A549 (cell line): ENCODE data around the gene SLC9A2. TPM values are rescaled to one million over a fixed set of nuclear protein-coding genes. Genes with fewer than 3 reads are reported as not detected.
A peak's percentile ranks its signal among the peaks of the same experiment; 100 is the strongest.

ENCODE experiments used
- ATAC-seq, 2 experiments: fragments of 200-7000 bp in 1 of 2; fragments of >200 bp in 1 of 2; cut with Nextera tagmentation in 1 of 2; cut with Tn5 transposase in 1 of 2; 3 replicates each; pipeline versions ENCODE4 v1.8.0 to v1.9.1; 2018 to 2020; ENCODE audit warnings: mild to moderate bottlenecking in 1 of 2, moderate library complexity in 1 of 2
- CTCF ChIA-PET: fragments of 300-600 bp; sonication (Branson Sonifier 250); formaldehyde crosslinking; extraction: SDS; loops from one replicate; lab custom pipeline; 2021; ENCODE audit warnings: antibody characterized with exemption, inconsistent platforms; lab: Yijun Ruan, JAX
- POLR2A ChIA-PET: fragments of 350-600 bp; formaldehyde crosslinking; extraction: SDS; loops from one replicate; lab custom pipeline; 2021; ENCODE audit warnings: antibody characterized with exemption, inconsistent platforms; lab: Yijun Ruan, JAX
- DNase-seq, 2 experiments: peaks; one replicate each; pipeline versions ENCODE4 v3.0.0 to v3.0.0-alpha.2; 2011 to 2016; ENCODE audit warnings: low read depth in 1 of 2, low spot score in 1 of 2
- FAIRE-seq: peaks from 2 replicates; lab custom pipeline; 2011; peaks lifted over from hg19 to GRCh38; lab: Jason Lieb, UNC
- H3K27ac ChIP-seq, 2 experiments: fragments of >200 bp; sonication (Bioruptor Twin); formaldehyde crosslinking; 3 replicates each; pipeline ENCODE4 v1.5.1; 2016 to 2017
- H3K4me1 ChIP-seq: fragments of >200 bp; sonication (Bioruptor Twin); formaldehyde crosslinking; 3 replicates; pipeline ENCODE4 v1.6.1; 2016
- H3K4me2 ChIP-seq: fragments of >200 bp; sonication (Bioruptor Twin); formaldehyde crosslinking; 3 replicates; pipeline ENCODE4 v1.6.1; 2016
- H3K4me3 ChIP-seq: fragments of >200 bp; sonication (Bioruptor Twin); formaldehyde crosslinking; 3 replicates; pipeline ENCODE4 v1.5.1; 2016
- H3K9me3 ChIP-seq: fragments of >200 bp; sonication (Bioruptor Twin); formaldehyde crosslinking; 3 replicates; pipeline ENCODE4 v1.6.1; 2016
- CHD4 ChIP-seq: fragments of 200-600 bp; sonication (generic); IDR thresholded peaks from 2 replicates; pipeline ENCODE4 v1.6.1; 2016; ENCODE audit warnings: antibody characterized with exemption, mild to moderate bottlenecking, borderline replicate concordance
- E2F6 ChIP-seq: IDR thresholded peaks from 2 replicates; pipeline ENCODE4 v1.6.1; 2012; ENCODE audit warnings: low read depth, borderline replicate concordance
- EHMT2 ChIP-seq: fragments of 200-600 bp; sonication (generic); IDR thresholded peaks from 2 replicates; pipeline ENCODE4 v1.6.1; 2016; ENCODE audit warnings: antibody characterized with exemption, low read depth, mild to moderate bottlenecking, moderate library complexity
- EP300 ChIP-seq, 2 experiments: fragments of >200 bp; sonication (Bioruptor Twin); formaldehyde crosslinking; IDR thresholded peaks; 2 replicates in 1 of 2; 3 replicates in 1 of 2; pipeline ENCODE4 v1.6.1; 2016 to 2017
- ESRRA ChIP-seq: fragments of 150-350 bp; IDR thresholded peaks from 2 replicates; pipeline ENCODE4 v1.6.1; 2014; ENCODE audit warnings: mild to moderate bottlenecking, low read length, borderline replicate concordance
- FOXS1 ChIP-seq: fragments of 250-450 bp; sonication (Bioruptor Pico); IDR thresholded peaks from 2 replicates; pipeline ENCODE4 v1.5.0; 2020; ENCODE audit warnings: mild to moderate bottlenecking, moderate library complexity
- GATA3 ChIP-seq: IDR thresholded peaks from 2 replicates; pipeline ENCODE4 v1.6.1; 2012; ENCODE audit warnings: borderline replicate concordance
- HDAC2 ChIP-seq: fragments of 200-600 bp; sonication (generic); IDR thresholded peaks from 2 replicates; pipeline ENCODE4 v1.6.1; 2016
- HOXA7 ChIP-seq: fragments of 250-450 bp; sonication (Bioruptor Pico); IDR thresholded peaks from 2 replicates; pipeline ENCODE4 v1.5.0; 2020; ENCODE audit warnings: mild to moderate bottlenecking, moderate library complexity
- HOXB5 ChIP-seq: fragments of 250-450 bp; sonication (Bioruptor Pico); IDR thresholded peaks from 2 replicates; pipeline ENCODE4 v1.5.0; 2020; ENCODE audit warnings: mild to moderate bottlenecking, moderate library complexity
- JUN ChIP-seq, 2 experiments: fragments of >200 bp; sonication (Bioruptor Twin); formaldehyde crosslinking; IDR thresholded peaks; 2 replicates in 1 of 2; 3 replicates in 1 of 2; pipeline ENCODE4 v1.6.1; 2016 to 2017
- KDM5A ChIP-seq: fragments of 200-600 bp; sonication (generic); IDR thresholded peaks from 2 replicates; pipeline ENCODE4 v1.6.1; 2016; ENCODE audit warnings: antibody characterized with exemption, mild to moderate bottlenecking
- MAFK ChIP-seq: fragments of 450-650 bp; IDR thresholded peaks from 2 replicates; pipeline ENCODE4 v1.6.1; 2014; ENCODE audit not compliant: partially characterized antibody
- MAX ChIP-seq: IDR thresholded peaks from 2 replicates; pipeline ENCODE4 v1.6.1; 2012
- MAZ ChIP-seq: fragments of 150-350 bp; IDR thresholded peaks from 2 replicates; pipeline ENCODE4 v1.6.1; 2014; ENCODE audit warnings: antibody characterized with exemption, low read depth, low read length, borderline replicate concordance
- NFE2L2 ChIP-seq: fragments of 150-350 bp; conservative IDR thresholded peaks from 2 replicates; pipeline ENCODE4 v1.6.1; 2014; ENCODE audit warnings: low read length
- NPAS2 ChIP-seq: fragments of 250-450 bp; sonication (Bioruptor Pico); IDR thresholded peaks from 2 replicates; pipeline ENCODE4 v1.8.0; 2022; ENCODE audit warnings: mild to moderate bottlenecking, moderate library complexity, borderline replicate concordance
- PBX3 ChIP-seq: IDR thresholded peaks from 2 replicates; pipeline ENCODE4 v1.6.1; 2012
- POLR2A ChIP-seq: IDR thresholded peaks from 2 replicates; pipeline ENCODE4 v1.6.1; 2012; ENCODE audit warnings: mild to moderate bottlenecking, low read length
- RARB ChIP-seq: fragments of 250-450 bp; sonication (Bioruptor Pico); IDR thresholded peaks from 2 replicates; pipeline ENCODE4 v1.8.0; 2021; ENCODE audit warnings: mild to moderate bottlenecking, moderate library complexity
- REST ChIP-seq: fragments of 200-600 bp; sonication (generic); IDR thresholded peaks from 2 replicates; pipeline ENCODE4 v1.6.1; 2016; ENCODE audit warnings: antibody characterized with exemption, mild to moderate bottlenecking, moderate library complexity
- SMC3 ChIP-seq: fragments of >200 bp; sonication (Bioruptor Twin); formaldehyde crosslinking; IDR thresholded peaks from 3 replicates; pipeline ENCODE4 v1.6.1; 2018; ENCODE audit warnings: inconsistent platforms
- TP53 ChIP-seq: fragments of 250-450 bp; sonication (Bioruptor Pico); IDR thresholded peaks from 2 replicates; pipeline ENCODE4 v1.5.0; 2021; ENCODE audit warnings: mild to moderate bottlenecking, moderate library complexity
- USF2 ChIP-seq: fragments of 450-650 bp; IDR thresholded peaks from 2 replicates; pipeline ENCODE4 v1.6.1; 2014; ENCODE audit warnings: antibody characterized with exemption
- ZC3H11A ChIP-seq: fragments of 450-650 bp; IDR thresholded peaks from 2 replicates; pipeline ENCODE4 v1.6.1; 2014; ENCODE audit warnings: antibody characterized with exemption, mild to moderate bottlenecking
- ZNF302 ChIP-seq: fragments of 250-450 bp; sonication (Bioruptor Pico); IDR thresholded peaks from 2 replicates; pipeline ENCODE4 v1.9.0; 2021; ENCODE audit warnings: inconsistent platforms, mild to moderate bottlenecking, moderate library complexity
- WGBS: methylation state at CpG from one replicate; pipeline ENCODE4 v1.1.6; 2017; ENCODE audit errors: missing lambda C conversion rate; 5-methylcytosine and 5-hydroxymethylcytosine counted together
- polyA minus RNA-seq: library from RNA; depleted of rRNA, polyadenylated mRNA; stranded (reverse); fragments of >200 nt; gene quantifications from 2 replicates; pipeline ENCODE4 v1.2.3, GENCODE V29; 2011; rRNA and poly(A)+ RNA removed
- polyA plus RNA-seq, 4 experiments: library from polyadenylated mRNA; depleted of rRNA in 3 of 4; stranded (reverse); fragments of >200 nt; fragmentation: RNase III in 1 of 4; extraction: RNeasy Plus Mini Kit Qiagen cat#74134 plus additional on column Dnase treatment in 1 of 4; gene quantifications; 2 replicates in 3 of 4; 3 replicates in 1 of 4; pipeline ENCODE4 v1.2.3, GENCODE V29; 2011 to 2017

The SLC9A2 gene
- 4.1 and 4.3 TPM in 2 replicates for polyA plus RNA-seq (2011; rRNA removed)
- polyA plus RNA-seq (2012; cell fraction: cytosol; rRNA removed): 1.1 and 1.2 TPM in 2 replicates
- polyA plus RNA-seq (2012; cell fraction: nucleus; rRNA removed): 1.0 and 1.6 TPM in 2 replicates
- 2.5 to 3.0 TPM (median 3.0 TPM) in 3 replicates for polyA plus RNA-seq (2017; fragmentation: RNase III; extraction: RNeasy Plus Mini Kit Qiagen cat#74134 plus additional on column Dnase treatment)
- polyA minus RNA-seq: 4.8 and 5.3 TPM in 2 replicates

GRCh38 chr2:102619414-102620319, at the start of gene SLC9A2:
Gene SLC9A2 (plus strand): TSS chr2:102619553. CDS start chr2:102619849, 296 bp downstream.
- H3K27ac ChIP-seq: peak within 1 kb of the TSS; percentile 74 to 84
- peak within 1 kb of the TSS; percentile 66 for H3K4me3 ChIP-seq
- H3K4me2 ChIP-seq: peak within 1 kb of the TSS; percentile 98
- FAIRE-seq (no peak), DNase-seq (peak; percentile 25 to 52), ATAC-seq (peak; percentile 81 to 86)
- no peaks in the 10 kb centered on the region for H3K9me3 ChIP-seq
- ChIA-PET POLR2A (no interaction called here), CTCF (interaction anchor here (1.1 to 4.7 kb wide), 2 partner anchors 146 to 147 kb away, joined by 6 to 95 read pairs; partner anchors contain the start of gene SLC9A4)
- WGBS: 44% methylated on average over 6 of the region's 85 CpGs
- no peak for TF ChIP-seq TP53
- TF ChIP-seq MAX: peak; percentile 30
- peak; percentile 35; the same call in 1 of the 2 replicates for TF ChIP-seq POLR2A
- TF ChIP-seq HOXB5 (CRISPR knock-in tag): 0 out of 2 replicates have a peak, but pooled peaks have one; percentile 17
- TF ChIP-seq JUN (IDR thresholded peaks at IDR 0.05): 0 out of 5 replicates have a peak, but pooled peaks of 1 of the 2 experiments have one; percentile 13
- no peak for TF ChIP-seq MAZ
- peak; percentile 75; the same call in 1 of the 2 replicates for TF ChIP-seq E2F6
- no peak for TF ChIP-seq ZC3H11A
- peaks cover 7% of the 10 kb centered on the region; the same call in 1 of the 3 replicates for H3K4me1 ChIP-seq

- Histone ChIP-seq H3K27ac (no peak overlapping the region), H3K4me3 (no peak overlapping the region), H3K9me3 (peaks cover 2% of the 10 kb centered on the region; the same call in 1 of the 3 replicates), H3K4me2 (no peak overlapping the region), H3K4me1 (no peaks in the 10 kb centered on the region)
- WGBS: 6% methylated on average over 1 of the region's 1 CpG
- ChIA-PET CTCF (interaction anchor here (0.9 kb wide), 1 partner anchor 103 kb away, joined by 3 read pairs; the partner anchor contains the start of gene SLC9A4), POLR2A (no interaction called here)
- ATAC-seq: no peak
- FAIRE-seq: no peak
- no peak for DNase-seq
- TF ChIP-seq REST (no peak), ESRRA (no peak), FOXS1 (no peak), EHMT2 (no peak), HOXA7 (CRISPR knock-in tag) (no peak), NPAS2 (CRISPR knock-in tag) (no peak), MAFK (no peak), SMC3 (no peak), RARB (CRISPR knock-in tag) (no peak), GATA3 (no peak), KDM5A (no peak), PBX3 (no peak), EP300 (IDR thresholded peaks at IDR 0.05) (no peak), NFE2L2 (no peak), ZNF302 (CRISPR knock-in tag) (no peak), CHD4 (no peak), HDAC2 (no peak), MAZ (no peak), USF2 (no peak), JUN (IDR thresholded peaks at IDR 0.05) (no peak)
These were observed 43.5 kb upstream of the SLC9A2 start for GRCh38 chr2:102575888-102576287.
